ENCODE data around the gene CABP7.

DNA sequence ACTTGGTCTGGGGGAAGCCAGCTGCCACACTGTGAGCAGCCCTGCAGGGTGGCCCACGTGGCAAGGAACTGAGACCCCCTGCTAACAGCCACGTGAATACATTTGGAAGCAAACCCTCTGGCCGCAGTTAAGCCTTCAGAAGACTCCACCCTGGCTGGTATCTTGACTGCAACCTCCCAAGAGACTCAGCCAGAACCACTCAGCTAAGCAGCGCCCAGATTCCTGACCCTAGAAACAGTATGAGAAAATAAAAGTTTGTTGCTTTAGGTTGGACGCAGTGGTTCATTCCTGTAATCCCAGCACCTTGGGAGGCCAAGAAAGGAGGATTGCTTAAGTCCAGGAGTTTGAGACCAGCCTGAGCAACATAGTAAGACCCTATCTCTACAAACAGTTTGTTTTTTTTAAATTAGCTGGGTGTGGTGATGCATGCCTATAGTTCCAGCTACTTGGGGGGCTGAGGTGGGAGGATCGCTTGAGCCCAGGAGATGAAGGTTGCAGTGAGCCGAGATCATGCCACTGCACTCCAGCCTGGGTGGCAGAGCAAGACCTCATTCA is 38.3 kb downstream of the CABP7 start:
- TF ChIP-seq EZH2 (IDR thresholded peaks at IDR 0.05) (no peak), POLR2AphosphoS5 (IDR thresholded peaks at IDR 0.05; ENCODE audit: borderline replicate concordance, low read depth, low read length) (no peak), FOXP2 (optimal IDR thresholded peaks at IDR 0.05; ENCODE audit: control extremely low read depth, extremely low read length, insufficient read depth) (no peak)
